GM21423 (cell line): ENCODE data around the gene KRTAP24-1.

Experiments used
- ATAC-seq: cut with Tn5 transposase; IDR thresholded peaks from one replicate; pipeline ENCODE4 v1.9.1; 2021; ENCODE audit warnings: mild to moderate bottlenecking, moderate library complexity; ENCODE audit not compliant: unreplicated experiment

The KRTAP24-1 gene

GRCh38 chr21:30282850-30283249, at the start of gene KRTAP24-1:
Gene KRTAP24-1 (minus strand): TSS chr21:30282950. CDS start chr21:30282932, 18 bp downstream.
- no peak for ATAC-seq

GRCh38 chr21:30329203-30329875, 46.6 kb upstream of the KRTAP24-1 start:
- ATAC-seq = no peak

DNA sequence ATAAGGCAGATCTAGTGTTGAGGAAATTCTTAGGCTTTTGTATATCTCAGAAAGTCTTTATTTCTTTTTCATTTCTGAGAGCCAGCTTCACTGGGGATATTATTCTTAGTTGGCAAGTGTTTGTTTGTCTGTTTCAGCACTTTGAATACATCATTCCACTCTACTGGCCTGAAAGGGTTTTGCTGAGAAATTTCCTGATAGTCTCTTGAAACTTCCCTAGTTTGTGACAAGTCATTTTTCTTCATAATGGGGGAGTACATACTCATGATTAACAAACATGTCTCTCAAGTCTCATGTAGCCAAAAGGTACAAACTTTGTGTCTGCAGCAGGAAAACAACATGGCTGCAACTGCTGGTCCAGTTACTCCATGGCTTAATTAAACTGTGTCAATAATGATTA, 43.6 kb upstream of the KRTAP24-1 start:
- ATAC-seq = no peak

- no peak for ATAC-seq
Observed at GRCh38 chr21:30320215-30320614, 37.5 kb upstream of the KRTAP24-1 start, which contains the start of gene KRTAP26-1. Gene KRTAP26-1 (minus strand): TSS chr21:30320315. CDS start chr21:30320035, 280 bp downstream.

GRCh38 chr21:30315701-30316100, 33.0 kb upstream of the KRTAP24-1 start:
- ATAC-seq = no peak

GRCh38 chr21:30306884-30307283, 24.1 kb upstream of the KRTAP24-1 start:
- ATAC-seq = no peak

- no peak for ATAC-seq
Observed at GRCh38 chr21:30305136-30305535, 22.4 kb upstream of the KRTAP24-1 start.

DNA sequence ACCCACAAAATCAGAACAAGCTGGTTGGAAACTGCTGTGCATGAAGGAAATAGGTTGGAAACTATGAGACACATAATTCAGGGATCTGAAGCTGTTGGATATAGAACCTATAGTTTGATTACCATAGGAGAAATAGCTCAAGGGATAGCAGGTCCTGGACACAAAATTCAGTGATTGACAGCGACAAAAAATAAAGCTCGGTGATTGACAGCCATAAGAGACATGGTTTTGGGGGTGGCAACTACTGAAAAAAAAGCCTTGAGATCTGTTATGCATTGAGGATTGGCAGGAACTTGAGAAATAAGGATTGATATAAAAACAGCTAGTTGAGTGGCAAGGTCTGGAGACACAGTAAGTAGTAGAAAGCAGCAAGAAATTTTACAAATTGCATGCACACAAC, 6.5 kb upstream of the KRTAP24-1 start, which contains the start of gene KRTAP25-1:
Gene KRTAP25-1 (minus strand): TSS at position 300 of the 400 bp plus-strand sequence. CDS start 24 bp downstream, at position 276.
- ATAC-seq = no peak

GRCh38 chr21:30271611-30272010, 11.1 kb downstream of the KRTAP24-1 start:
- no peak for ATAC-seq

GRCh38 chr21:30271156-30271555, 11.6 kb downstream of the KRTAP24-1 start:
- no peak for ATAC-seq

- ATAC-seq = no peak
Observed at GRCh38 chr21:30269803-30270530, 12.8 kb downstream of the KRTAP24-1 start.

DNA sequence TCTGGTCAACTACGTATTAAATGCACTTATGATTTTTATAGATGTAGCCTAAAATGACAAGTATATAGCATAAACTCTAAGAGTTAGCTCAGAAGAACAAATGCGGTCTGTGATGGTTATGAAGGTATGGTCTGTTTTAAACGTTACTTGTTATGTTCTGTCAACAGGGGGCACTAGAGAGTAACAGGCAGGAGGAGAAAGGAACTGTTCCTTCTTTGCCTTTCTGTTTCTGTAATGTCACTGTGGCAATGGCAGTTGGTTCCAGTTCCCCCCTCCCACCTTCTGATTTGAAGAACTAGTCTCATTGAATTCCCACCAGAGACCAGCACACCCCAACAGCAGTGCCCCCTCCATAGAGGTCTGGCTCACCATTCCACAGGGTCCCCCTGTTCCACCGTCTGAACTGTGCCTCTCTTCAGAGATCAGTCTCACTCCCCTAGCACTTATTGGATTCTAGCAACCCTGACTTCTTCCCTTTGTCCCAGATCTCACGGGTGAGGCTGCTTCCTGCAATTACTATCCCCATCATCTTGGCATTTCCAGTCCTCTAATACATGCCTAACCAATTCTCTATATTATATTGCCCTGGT, 14.0 kb downstream of the KRTAP24-1 start:
- no peak for ATAC-seq

DNA sequence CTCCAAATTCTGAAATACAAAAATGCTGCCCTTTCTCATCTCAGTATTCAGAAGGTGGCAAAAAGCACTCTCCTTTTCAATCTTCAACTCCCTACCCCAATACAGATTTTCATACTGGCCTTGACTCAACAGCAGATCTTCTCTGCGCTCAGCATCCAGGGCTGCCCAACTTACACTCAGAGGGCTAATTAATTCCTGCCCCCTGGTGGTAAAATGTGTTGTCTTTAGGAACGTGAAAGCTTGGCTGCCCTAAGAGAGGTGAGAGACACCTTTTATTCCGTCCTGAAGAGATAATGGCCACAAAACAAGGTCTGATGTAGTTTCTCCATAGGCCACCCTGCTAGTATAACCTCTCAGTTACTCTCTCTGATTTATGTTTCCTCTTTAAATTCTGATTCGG, 25.0 kb downstream of the KRTAP24-1 start:
- ATAC-seq = no peak

GRCh38 chr21:30256100-30256499, 26.6 kb downstream of the KRTAP24-1 start:
- no peak for ATAC-seq

DNA sequence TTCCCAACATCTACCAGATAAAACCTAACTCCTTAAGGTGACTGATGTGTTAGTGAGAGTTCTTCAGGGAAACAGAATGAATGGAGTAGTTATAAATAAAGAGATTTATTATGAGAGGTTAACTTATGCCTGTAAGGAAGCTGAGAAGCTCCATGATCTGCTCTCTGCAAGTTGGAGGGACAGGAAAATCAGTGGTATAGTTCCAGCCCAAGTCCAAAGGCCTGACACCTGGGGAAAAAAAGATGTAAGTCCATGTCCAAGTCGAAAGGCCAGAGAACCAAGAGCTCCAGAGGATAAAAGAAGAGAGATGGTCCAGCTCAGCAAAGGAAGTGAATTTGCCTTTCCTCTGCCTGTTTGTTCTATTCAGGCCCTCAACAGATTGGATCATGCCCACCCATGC, 27.1 kb downstream of the KRTAP24-1 start:
- ATAC-seq = no peak

DNA sequence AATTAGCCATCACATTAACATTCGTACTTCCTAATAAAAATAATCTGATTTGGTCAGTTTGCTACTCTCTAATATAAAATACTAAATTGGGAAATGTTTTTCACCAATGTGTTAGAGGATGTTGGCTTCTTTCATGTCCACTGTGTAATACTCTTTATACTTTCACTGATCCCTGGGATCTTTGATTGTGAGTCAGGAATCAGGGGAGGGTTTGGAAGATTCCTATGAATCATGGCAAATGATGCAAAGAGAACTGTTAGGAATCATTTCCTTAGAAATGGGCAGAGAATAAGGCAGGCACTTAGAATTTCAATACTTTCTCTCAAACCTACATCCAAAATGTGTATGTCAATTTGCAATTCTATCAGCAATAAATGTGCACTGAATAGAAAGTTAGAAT, 31.0 kb downstream of the KRTAP24-1 start:
- no peak for ATAC-seq

DNA sequence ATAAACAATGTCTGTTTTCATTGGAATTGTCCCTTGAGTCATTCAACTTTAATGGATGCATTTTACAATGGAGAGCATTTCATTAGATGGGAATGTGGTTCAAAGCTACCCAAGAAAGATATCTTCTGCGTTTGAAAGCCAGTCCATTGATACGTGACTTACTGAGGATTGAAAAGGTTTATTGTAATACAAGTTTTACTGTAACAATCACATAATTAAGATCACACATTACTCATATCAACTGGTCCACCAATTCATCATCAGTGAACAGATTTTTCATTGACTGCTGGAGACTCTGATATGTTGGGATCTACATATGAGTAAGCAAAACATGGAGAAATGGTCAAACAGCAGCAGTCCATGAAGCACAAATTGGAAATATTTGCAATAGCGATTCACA, 32.8 kb downstream of the KRTAP24-1 start:
- ATAC-seq = no peak

DNA sequence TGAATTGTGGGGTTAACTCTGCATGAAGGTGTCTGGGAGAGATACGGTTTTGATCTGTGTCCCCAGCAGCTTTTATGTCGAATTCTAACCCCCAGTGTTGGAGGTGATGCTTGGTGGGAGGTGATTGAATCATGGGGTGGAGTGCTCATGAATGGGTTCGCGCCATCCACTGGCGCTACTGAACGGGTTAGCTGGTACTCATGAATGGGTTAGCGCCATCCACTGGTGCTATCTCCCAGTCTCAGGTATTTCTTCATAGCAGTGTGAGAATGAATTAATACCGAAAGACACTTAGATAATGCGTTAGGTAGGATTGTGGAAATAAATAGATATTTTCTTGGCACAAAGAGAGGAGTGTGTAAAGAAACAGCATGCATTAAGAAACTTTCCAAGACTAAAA, 33.9 kb downstream of the KRTAP24-1 start:
- no peak for ATAC-seq

GRCh38 chr21:30245061-30245460, 37.7 kb downstream of the KRTAP24-1 start:
- ATAC-seq = no peak

- no peak for ATAC-seq
Observed at GRCh38 chr21:30243691-30244090, 39.1 kb downstream of the KRTAP24-1 start.

DNA sequence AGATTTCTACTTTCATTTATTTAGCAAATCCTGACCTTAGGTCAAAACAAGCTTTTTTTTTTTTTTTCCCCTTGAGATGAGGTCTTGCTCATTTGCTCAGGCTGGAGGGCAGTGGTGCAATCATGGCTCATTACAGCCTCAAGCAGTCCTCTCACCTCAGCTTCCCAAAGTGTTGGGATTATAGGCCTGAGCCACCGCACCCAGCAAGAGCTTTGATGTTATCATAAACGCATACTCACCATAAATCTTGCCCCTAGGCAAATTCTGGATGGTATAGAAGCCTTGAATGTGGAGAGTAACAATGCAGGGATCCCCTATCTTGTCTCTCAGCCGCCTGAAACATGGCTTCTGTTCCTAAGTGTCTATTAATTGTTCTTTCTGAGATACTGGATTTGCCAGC, 42.1 kb downstream of the KRTAP24-1 start:
- no peak for ATAC-seq

DNA sequence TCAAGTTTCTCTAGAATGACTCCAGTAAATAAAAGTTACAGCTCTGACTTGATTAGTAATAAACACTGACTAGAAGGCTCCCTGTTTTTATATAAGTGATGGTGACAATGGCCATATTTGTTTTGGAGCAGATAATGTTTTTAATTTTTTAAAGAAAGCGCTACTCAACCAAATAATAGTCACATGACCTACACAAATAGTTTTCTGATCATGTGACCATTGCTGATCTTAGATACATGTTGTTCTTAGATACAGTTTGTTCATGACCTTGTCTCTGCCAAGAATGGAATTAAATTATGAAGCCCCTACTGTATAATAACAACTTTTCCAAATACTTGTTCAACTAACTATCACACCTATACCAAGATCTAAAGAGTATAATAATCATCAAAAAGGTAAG, 44.6 kb downstream of the KRTAP24-1 start:
- ATAC-seq = no peak
